Stimulated activated CD4-positive, alpha-beta T cell treated with anti-CD3 and anti-CD28 coated beads, Interleukin-4, amount 100 ng/mL, for 48 hours (primary cell): ENCODE measurements around the gene TGFB2.

ENCODE experiments used
- DNase-seq, 2 donors: peaks; one replicate each; pipeline ENCODE4 v3.0.0-alpha.2; 2020; ENCODE audit warnings: low read depth in 2 of 2

TGFB2 gene

DNA sequence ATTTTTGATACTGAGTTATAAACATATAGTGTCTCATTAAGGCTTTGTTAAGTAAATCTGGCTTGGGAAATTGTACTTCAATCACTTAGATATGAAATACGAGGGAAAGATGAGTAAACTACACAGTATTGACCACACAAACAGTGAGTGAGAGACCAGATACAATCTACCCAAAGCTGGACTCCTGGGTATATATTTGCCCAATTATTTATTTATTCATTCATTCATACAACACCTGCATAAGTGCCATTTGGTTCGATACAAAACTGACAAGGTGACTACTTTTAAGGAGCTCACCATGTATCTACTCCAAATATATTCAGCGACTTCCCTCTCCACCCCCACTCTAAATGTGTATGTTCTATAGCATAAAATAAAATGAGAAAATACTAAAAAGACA, 143.4 kb downstream of the TGFB2 start:
- no peak for DNase-seq

- DNase-seq = no peak
Measured at GRCh38 chr1:218488986-218489385, 143.8 kb downstream of the TGFB2 start.

DNA sequence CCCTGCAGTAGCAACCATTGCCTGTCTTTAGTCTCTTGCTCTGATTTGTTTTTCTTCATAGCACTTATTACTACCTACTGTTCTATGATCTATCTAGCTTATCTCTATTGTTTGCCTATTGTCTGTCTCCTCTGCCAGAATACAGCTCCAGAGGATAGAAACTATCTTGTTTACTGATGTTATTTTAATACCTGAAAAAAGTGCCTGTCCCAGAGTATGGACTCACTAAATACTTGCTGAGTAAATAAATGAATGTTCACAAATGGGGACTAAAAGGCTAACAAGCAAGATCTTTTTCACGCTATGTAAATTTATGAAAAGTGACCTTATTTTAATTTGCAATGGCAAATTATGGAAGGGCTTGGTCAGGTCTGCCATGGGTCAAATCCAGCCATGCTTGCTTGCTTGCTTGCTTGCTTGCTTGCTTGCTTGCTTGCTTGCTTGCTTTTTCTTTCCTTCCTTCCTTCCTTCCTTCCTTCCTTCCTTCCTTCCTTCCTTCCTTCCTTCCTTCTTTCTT, 145.3 kb downstream of the TGFB2 start:
- no peak for DNase-seq

GRCh38 chr1:218492874-218493273, 147.7 kb downstream of the TGFB2 start:
- no peak for DNase-seq

- no peak for DNase-seq
Measured at GRCh38 chr1:218493986-218494385, 148.8 kb downstream of the TGFB2 start.
